OCI-LY1 (cell line): Measurements from ENCODE around the gene RIOK3.

Experiments
- H2AFZ ChIP-seq: fragments of 200-600 bp; sonication (generic), shearing (Covaris generic); 2 replicates; pipeline ENCODE4 v1.6.0; 2014; ENCODE audit warnings: antibody characterized with exemption, mild to moderate bottlenecking, low read length
- H3F3A ChIP-seq: fragments of 200-600 bp; sonication (generic), shearing (Covaris generic); 2 replicates; pipeline ENCODE4 v1.6.0; 2014; ENCODE audit warnings: mild to moderate bottlenecking, antibody characterized with exemption, low read length, moderate library complexity; ENCODE audit not compliant: insufficient read depth
- H3K27ac ChIP-seq: fragments of 200-600 bp; sonication (generic); 2 replicates; pipeline ENCODE4 v1.5.1; 2014; ENCODE audit warnings: low read length, mixed run types, mild to moderate bottlenecking, low read depth; ENCODE audit not compliant: poor library complexity, severe bottlenecking
- H3K27me3 ChIP-seq: fragments of 200-600 bp; sonication (generic); 2 replicates; pipeline ENCODE4 v1.6.0; 2014; ENCODE audit warnings: antibody characterized with exemption, mild to moderate bottlenecking, low read length, moderate library complexity; ENCODE audit not compliant: insufficient read depth
- H3K36me3 ChIP-seq: fragments of 200-600 bp; sonication (generic); 2 replicates; pipeline ENCODE4 v1.6.1; 2014; ENCODE audit warnings: mild to moderate bottlenecking, antibody characterized with exemption, low read length, moderate library complexity, mixed read lengths; ENCODE audit not compliant: insufficient read depth
- H3K4me1 ChIP-seq: fragments of 200-600 bp; sonication (generic); 2 replicates; pipeline ENCODE4 v1.5.1; 2014; ENCODE audit warnings: mild to moderate bottlenecking, low read length, moderate library complexity; ENCODE audit not compliant: insufficient read depth, severe bottlenecking
- H3K4me2 ChIP-seq: fragments of 200-600 bp; sonication (generic), shearing (Covaris generic); 2 replicates; pipeline ENCODE4 v1.6.1; 2014; ENCODE audit warnings: low read length
- H3K4me3 ChIP-seq: fragments of 200-600 bp; sonication (generic); 2 replicates; pipeline ENCODE4 v1.5.1; 2014; ENCODE audit warnings: low read length, low read depth, mild to moderate bottlenecking, mixed read lengths; ENCODE audit not compliant: poor library complexity, severe bottlenecking
- H3K79me2 ChIP-seq: fragments of 200-600 bp; shearing (Covaris generic); 2 replicates; pipeline ENCODE4 v1.6.1; 2016; ENCODE audit warnings: mixed run types, low read length, mixed read lengths; ENCODE audit not compliant: insufficient read depth
- H3K9ac ChIP-seq: fragments of 200-600 bp; sonication (generic), shearing (Covaris generic); 2 replicates; pipeline ENCODE4 v1.6.1; 2014; ENCODE audit warnings: mild to moderate bottlenecking, low read length, mixed read lengths
- H3K9me2 ChIP-seq: fragments of 200-600 bp; sonication (generic), shearing (Covaris generic); 2 replicates; pipeline ENCODE4 v1.6.1; 2014; ENCODE audit warnings: low read depth, mild to moderate bottlenecking, low read length, mixed read lengths
- H3K9me3 ChIP-seq: fragments of 200-600 bp; shearing (Covaris generic); 2 replicates; pipeline ENCODE4 v1.6.1; 2014; ENCODE audit warnings: low read length, mixed read lengths
- H4K20me1 ChIP-seq: fragments of 200-600 bp; sonication (generic), shearing (Covaris generic); 2 replicates; pipeline ENCODE4 v1.6.0; 2016; ENCODE audit warnings: mild to moderate bottlenecking, low read length; ENCODE audit not compliant: insufficient read depth
- EZH2 ChIP-seq: fragments of 200-600 bp; sonication (generic), shearing (Covaris generic); IDR thresholded peaks from 2 replicates; pipeline ENCODE4 v1.8.0; 2017; ENCODE audit warnings: borderline replicate concordance, mixed run types, mild to moderate bottlenecking, antibody characterized with exemption, low read length, moderate library complexity, mixed read lengths
- TF ChIP-seq, protein P1 (sequence below): fragments of 200-600 bp; sonication (generic), shearing (Covaris generic); IDR thresholded peaks from 2 replicates; pipeline ENCODE4 v1.5.1; 2017; ENCODE audit warnings: mild to moderate bottlenecking, antibody characterized with exemption, low read length, moderate library complexity, mixed read lengths

Gene RIOK3

GRCh38 chr18:23416298-23416697 lies 36.8 kb upstream of the RIOK3 start:
- H3K27me3 ChIP-seq = no peaks in the 10 kb centered on the region
- TF ChIP-seq, protein P1, sequence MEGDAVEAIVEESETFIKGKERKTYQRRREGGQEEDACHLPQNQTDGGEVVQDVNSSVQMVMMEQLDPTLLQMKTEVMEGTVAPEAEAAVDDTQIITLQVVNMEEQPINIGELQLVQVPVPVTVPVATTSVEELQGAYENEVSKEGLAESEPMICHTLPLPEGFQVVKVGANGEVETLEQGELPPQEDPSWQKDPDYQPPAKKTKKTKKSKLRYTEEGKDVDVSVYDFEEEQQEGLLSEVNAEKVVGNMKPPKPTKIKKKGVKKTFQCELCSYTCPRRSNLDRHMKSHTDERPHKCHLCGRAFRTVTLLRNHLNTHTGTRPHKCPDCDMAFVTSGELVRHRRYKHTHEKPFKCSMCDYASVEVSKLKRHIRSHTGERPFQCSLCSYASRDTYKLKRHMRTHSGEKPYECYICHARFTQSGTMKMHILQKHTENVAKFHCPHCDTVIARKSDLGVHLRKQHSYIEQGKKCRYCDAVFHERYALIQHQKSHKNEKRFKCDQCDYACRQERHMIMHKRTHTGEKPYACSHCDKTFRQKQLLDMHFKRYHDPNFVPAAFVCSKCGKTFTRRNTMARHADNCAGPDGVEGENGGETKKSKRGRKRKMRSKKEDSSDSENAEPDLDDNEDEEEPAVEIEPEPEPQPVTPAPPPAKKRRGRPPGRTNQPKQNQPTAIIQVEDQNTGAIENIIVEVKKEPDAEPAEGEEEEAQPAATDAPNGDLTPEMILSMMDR = no peak
- TF ChIP-seq EZH2 = no peak
- H3K9me2 ChIP-seq = no peaks in the 10 kb centered on the region
- H3K4me1 ChIP-seq = peaks cover 10% of the 10 kb centered on the region
- H2AFZ ChIP-seq = no peak overlapping the region
- H3K79me2 ChIP-seq = no peaks in the 10 kb centered on the region
- H3K27ac ChIP-seq = no peak overlapping the region
- H3F3A ChIP-seq = no peaks in the 10 kb centered on the region
- H3K9ac ChIP-seq = no peak overlapping the region
- no peak overlapping the region for H3K4me3 ChIP-seq
- H3K4me2 ChIP-seq = no peak overlapping the region
- no peaks in the 10 kb centered on the region for H4K20me1 ChIP-seq
- H3K9me3 ChIP-seq = no peaks in the 10 kb centered on the region
- no peaks in the 10 kb centered on the region for H3K36me3 ChIP-seq

GRCh38 chr18:23421277-23421676 lies 31.8 kb upstream of the RIOK3 start:
- TF ChIP-seq, protein P1 = no peak
- TF ChIP-seq EZH2 = no peak
- Histone ChIP-seq H3K9me2 (no peaks in the 10 kb centered on the region), H3K4me1 (peaks cover 23% of the 10 kb centered on the region), H2AFZ (no peak overlapping the region), H3K9me3 (no peaks in the 10 kb centered on the region), H3K4me3 (no peak overlapping the region), H3F3A (no peaks in the 10 kb centered on the region), H3K4me2 (no peak overlapping the region), H3K9ac (no peak overlapping the region), H3K36me3 (no peaks in the 10 kb centered on the region), H3K79me2 (no peaks in the 10 kb centered on the region), H3K27ac (no peak overlapping the region), H3K27me3 (no peaks in the 10 kb centered on the region), H4K20me1 (no peaks in the 10 kb centered on the region)

DNA sequence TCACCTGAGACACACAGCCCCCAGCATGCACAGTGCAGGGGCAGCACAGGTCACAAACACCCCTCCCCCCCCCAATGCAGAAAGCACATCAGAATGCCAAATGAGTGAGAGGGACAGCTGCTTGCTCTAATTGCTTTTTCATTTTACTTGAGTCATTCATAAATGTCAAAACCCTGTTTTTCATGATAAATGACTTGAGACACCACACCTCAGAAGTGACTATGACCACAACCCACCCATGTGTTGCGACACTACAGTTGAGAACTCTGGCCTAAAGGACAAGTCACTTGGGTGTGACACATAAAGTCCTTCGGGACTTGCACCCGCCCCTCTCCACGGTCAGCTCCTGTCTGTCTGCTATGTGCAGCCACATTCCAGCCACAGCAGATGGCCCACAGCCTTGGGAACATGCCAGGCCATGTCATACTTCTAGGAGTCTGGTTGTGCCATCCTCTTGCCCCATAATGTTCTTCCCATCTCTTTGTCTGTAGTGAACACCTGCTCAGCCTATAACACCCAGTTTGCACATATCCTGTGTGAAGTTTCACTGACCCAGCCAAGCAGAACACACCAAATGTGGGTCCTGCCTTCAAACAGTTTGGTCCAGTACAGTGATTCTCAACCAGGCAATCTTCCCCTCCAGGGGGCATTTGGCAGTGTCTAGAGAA lies 30.2 kb upstream of the RIOK3 start:
- H3K36me3 ChIP-seq = no peaks in the 10 kb centered on the region
- no peaks in the 10 kb centered on the region for H3F3A ChIP-seq
- H3K79me2 ChIP-seq = no peaks in the 10 kb centered on the region
- no peaks in the 10 kb centered on the region for H3K9me2 ChIP-seq
- TF ChIP-seq EZH2 = no peak
- TF ChIP-seq, protein P1 = peak; percentile 24; the same call in 1 of the 2 replicates
- H3K27ac ChIP-seq = peak overlapping the region; percentile 84
- peak overlapping the region; percentile 2 for H3K4me3 ChIP-seq
- H3K27me3 ChIP-seq = no peaks in the 10 kb centered on the region
- H3K9ac ChIP-seq = peak overlapping the region; percentile 5; the same call in 1 of the 2 replicates
- peak overlapping the region; percentile 57 for H3K4me2 ChIP-seq
- H3K9me3 ChIP-seq = no peaks in the 10 kb centered on the region
- H4K20me1 ChIP-seq = no peaks in the 10 kb centered on the region
- no peak overlapping the region for H2AFZ ChIP-seq
- H3K4me1 ChIP-seq = peaks cover 23% of the 10 kb centered on the region
